ENCODE results near the gene RGS3. TPM values are rescaled to one million over a fixed set of nuclear protein-coding genes. Genes with fewer than 3 reads are reported as not detected.
A peak's percentile ranks its signal among the peaks of the same experiment; 100 is the strongest.

Gene RGS3
- total and polyA plus RNA-seq, 7 donors, result 26.9 to 50.7 (median 38.3) TPM

DNA sequence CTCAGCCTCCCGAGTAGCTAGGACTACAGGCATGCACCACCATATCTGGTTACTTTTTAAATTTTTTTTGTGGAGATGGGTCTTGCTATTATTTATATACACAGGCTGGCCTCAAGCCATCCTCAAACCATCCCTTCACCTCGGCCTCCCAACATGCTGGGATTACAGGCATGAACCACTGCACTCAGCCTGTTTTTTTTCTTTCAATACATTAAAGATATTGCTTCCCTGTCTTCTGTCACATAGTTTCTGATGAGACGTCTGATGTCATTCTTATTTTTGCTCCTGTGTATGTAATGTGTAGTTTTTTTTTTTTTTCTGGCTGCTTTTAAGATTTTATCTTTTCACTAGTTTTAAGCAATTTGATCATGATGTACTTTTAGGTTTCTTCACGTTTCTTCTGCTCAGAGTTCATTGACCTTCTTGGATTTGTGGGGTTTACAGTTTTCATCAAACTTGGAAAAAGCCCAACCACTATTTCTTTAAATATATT, 11.4 kb upstream of the RGS3 start:
- H3K9me3 ChIP-seq, result no peaks in the 10 kb centered on the region
- 81 to 85% methylated on average over 4 of the region's 4 CpGs for WGBS, 2 donors
- no peak for DNase-seq
- H3K27ac ChIP-seq, result no peak overlapping the region
- peaks cover 0 to 35% (median 25%) of the 10 kb centered on the region in 4 donors for H3K4me1 ChIP-seq
- no peaks in the 10 kb centered on the region for H3K27me3 ChIP-seq
- no peaks in the 10 kb centered on the region for H3K36me3 ChIP-seq
- no peak for TF ChIP-seq CTCF (IDR thresholded peaks at IDR 0.05)
- no peak for TF ChIP-seq EP300 (IDR thresholded peaks at IDR 0.05)
- TF ChIP-seq POLR2AphosphoS5 (IDR thresholded peaks at IDR 0.05), result no peak
- TF ChIP-seq POLR2A (IDR thresholded peaks at IDR 0.05), result no peak
- intact Hi-C loops (cut with DNase I), result no loop called here
- H3K4me3 ChIP-seq, result no peak overlapping the region

DNA sequence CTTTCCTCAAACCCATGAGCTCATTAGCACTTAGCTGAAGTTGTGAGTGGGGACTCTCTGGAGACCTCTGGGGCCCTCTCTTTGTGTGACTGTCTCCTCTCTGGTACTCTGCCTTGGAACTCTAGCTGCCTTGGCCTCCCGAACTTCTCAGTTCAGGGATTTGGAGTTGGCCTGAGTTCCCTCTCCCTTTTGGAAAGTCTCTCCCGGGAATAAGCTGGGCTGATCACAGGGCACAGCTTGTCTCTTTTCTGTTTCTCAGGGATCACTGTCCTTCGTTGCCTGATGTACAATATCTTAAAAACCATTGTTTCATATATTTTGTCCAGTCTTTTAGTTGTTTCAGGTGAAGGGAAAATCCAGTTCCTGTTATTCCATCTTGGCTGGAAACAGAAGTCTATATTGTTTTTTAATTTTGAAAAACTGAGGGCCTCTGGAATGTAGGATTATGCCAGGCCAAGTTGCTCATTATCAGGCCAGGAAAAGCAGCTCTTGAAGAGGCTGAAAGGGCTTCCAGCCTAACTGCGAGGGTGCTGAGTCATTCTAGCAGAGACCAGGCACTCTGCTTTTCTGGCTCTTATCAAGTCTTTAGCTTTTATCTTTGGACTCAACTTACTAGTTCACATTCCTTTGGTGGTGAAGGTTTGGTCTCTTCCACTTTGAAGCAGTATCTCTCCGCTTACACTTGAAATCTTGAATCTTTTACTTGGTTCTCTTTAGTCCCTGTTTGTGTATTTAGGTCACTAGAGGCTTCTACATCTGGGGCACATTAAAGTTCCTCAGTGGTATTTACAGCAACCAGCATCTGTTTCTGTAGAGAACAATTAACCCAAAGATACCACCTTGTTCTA, 8.4 kb upstream of the RGS3 start:
- intact Hi-C loops (cut with DNase I), result no loop called here

DNA sequence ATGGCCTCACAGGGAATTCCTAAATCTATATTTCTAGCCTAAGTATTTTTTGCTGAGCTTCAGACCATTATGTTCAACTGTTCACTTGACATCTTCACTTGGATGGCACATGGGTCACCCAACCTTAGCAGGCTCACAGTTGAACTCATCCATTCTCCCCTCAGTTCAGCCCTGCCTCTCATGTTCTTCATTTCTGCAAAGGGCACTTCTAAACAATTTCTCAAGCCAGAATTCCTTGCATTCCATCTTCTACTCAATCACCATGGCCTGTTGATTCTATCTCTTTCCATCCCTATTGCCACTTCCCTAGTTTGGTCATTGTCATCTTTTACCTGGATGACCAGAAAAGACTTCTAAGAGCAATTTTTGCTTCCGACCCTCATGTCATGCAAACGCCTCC, 7.3 kb upstream of the RGS3 start:
- Histone ChIP-seq H3K27me3 (no peaks in the 10 kb centered on the region), H3K27ac (peak overlapping the region; percentile 85 to 89 (median 86)), H3K4me1 (peaks cover 0 to 31% (median 25%) of the 10 kb centered on the region in 4 donors), H3K4me3 (no peak overlapping the region), H3K9me3 (no peaks in the 10 kb centered on the region), H3K36me3 (no peaks in the 10 kb centered on the region)
- WGBS, 2 donors, result 95 to 98% methylated on average over 2 of the region's 2 CpGs
- intact Hi-C loops (cut with DNase I), result no loop called here
- DNase-seq, result no peak
- no peak for TF ChIP-seq POLR2A (IDR thresholded peaks at IDR 0.05)
- TF ChIP-seq POLR2AphosphoS5 (IDR thresholded peaks at IDR 0.05), result no peak
- no peak for TF ChIP-seq CTCF (IDR thresholded peaks at IDR 0.05)
- TF ChIP-seq EP300 (IDR thresholded peaks at IDR 0.05), result no peak

More for the DNA sequence above, 8.4 kb upstream of the RGS3 start:
- H3K4me3 ChIP-seq, result no peak overlapping the region
- H3K4me1 ChIP-seq, result peaks cover 0 to 31% (median 25%) of the 10 kb centered on the region in 4 donors
- WGBS, 2 donors, result 60 to 73% methylated on average over 5 of the region's 5 CpGs
- DNase-seq, result peak; percentile 74
- TF ChIP-seq CTCF (IDR thresholded peaks at IDR 0.05) (no peak), POLR2A (IDR thresholded peaks at IDR 0.05) (no peak), EP300 (IDR thresholded peaks at IDR 0.05) (no peak), POLR2AphosphoS5 (IDR thresholded peaks at IDR 0.05) (peak; percentile 13 to 27 (median 19))
- H3K27me3 ChIP-seq, result no peaks in the 10 kb centered on the region
- no peaks in the 10 kb centered on the region for H3K36me3 ChIP-seq
- H3K9me3 ChIP-seq, result no peaks in the 10 kb centered on the region
- peak overlapping the region; percentile 85 to 89 (median 86) for H3K27ac ChIP-seq

- Histone ChIP-seq H3K4me3 (no peak overlapping the region), H3K9me3 (no peaks in the 10 kb centered on the region), H3K27ac (no peak overlapping the region), H3K27me3 (no peaks in the 10 kb centered on the region), H3K4me1 (peaks cover 0 to 42% (median 24%) of the 10 kb centered on the region in 4 donors), H3K36me3 (no peaks in the 10 kb centered on the region)
- no peak for TF ChIP-seq CTCF (IDR thresholded peaks at IDR 0.05)
- no peak for TF ChIP-seq POLR2A (IDR thresholded peaks at IDR 0.05)
- TF ChIP-seq EP300 (IDR thresholded peaks at IDR 0.05), result no peak
- TF ChIP-seq POLR2AphosphoS5 (IDR thresholded peaks at IDR 0.05), result no peak
- intact Hi-C loops (cut with DNase I), result loop anchor here (5.0 kb wide), 2 partner anchors 61 to 106 kb away; no protein-coding TSS in a partner anchor
- 94 to 95% methylated on average over 3 of the region's 3 CpGs for WGBS, 2 donors
- DNase-seq, result peak; percentile 33
Measured at GRCh38 chr9:113461285-113461684, 2.2 kb upstream of the RGS3 start.

All from sigmoid colon (tissue), 7 donors.